NB4 (cell line): ENCODE results near the gene PTPRK.

Source experiments
- POLR2A ChIP-seq: IDR thresholded peaks from 2 replicates; pipeline ENCODE4 v1.6.1; 2011; ENCODE audit warnings: mild to moderate bottlenecking; ENCODE audit not compliant: insufficient read length; ENCODE audit errors: extremely low read depth
- TF ChIP-seq, protein P1 (sequence below): IDR thresholded peaks from one replicate; pipeline ENCODE4 v1.5.1; 2012; ENCODE audit warnings: low read depth, low read length
- TF ChIP-seq, protein P2 (sequence below): IDR thresholded peaks from 2 replicates; pipeline ENCODE4 v1.6.1; 2011; ENCODE audit warnings: low read depth, low read length

DNA sequence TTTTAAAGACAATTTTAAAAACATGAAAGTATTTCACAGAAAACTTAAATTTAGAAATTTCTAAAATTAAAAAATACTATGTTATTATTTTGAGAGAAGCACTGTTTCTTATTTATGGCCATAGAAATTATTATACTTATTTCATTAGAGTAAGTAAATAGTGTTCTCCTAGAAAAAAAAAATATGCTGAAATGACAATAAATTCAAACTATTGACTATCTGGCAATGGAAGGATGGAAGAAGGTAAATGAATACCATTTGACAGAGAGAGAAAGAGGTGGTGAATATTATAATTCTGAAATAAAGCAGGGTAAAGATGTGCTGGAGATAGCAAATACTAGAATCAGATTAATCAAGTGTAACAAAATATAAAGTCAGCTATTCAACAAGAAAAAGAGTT is 294.8 kb downstream of the PTPRK start:
- TF ChIP-seq, protein P1, sequence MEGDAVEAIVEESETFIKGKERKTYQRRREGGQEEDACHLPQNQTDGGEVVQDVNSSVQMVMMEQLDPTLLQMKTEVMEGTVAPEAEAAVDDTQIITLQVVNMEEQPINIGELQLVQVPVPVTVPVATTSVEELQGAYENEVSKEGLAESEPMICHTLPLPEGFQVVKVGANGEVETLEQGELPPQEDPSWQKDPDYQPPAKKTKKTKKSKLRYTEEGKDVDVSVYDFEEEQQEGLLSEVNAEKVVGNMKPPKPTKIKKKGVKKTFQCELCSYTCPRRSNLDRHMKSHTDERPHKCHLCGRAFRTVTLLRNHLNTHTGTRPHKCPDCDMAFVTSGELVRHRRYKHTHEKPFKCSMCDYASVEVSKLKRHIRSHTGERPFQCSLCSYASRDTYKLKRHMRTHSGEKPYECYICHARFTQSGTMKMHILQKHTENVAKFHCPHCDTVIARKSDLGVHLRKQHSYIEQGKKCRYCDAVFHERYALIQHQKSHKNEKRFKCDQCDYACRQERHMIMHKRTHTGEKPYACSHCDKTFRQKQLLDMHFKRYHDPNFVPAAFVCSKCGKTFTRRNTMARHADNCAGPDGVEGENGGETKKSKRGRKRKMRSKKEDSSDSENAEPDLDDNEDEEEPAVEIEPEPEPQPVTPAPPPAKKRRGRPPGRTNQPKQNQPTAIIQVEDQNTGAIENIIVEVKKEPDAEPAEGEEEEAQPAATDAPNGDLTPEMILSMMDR = no peak
- no peak for TF ChIP-seq POLR2A
- TF ChIP-seq, protein P2, sequence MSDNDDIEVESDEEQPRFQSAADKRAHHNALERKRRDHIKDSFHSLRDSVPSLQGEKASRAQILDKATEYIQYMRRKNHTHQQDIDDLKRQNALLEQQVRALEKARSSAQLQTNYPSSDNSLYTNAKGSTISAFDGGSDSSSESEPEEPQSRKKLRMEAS = no peak
